Spleen (tissue), 7 donors: Measurements from ENCODE around the gene TNFSF13.

Experiments
- POLR2A ChIP-seq, 3 donors: fragments of 450-650 bp; IDR thresholded peaks; one replicate each; pipeline ENCODE4 v1.5.1; 2017; ENCODE audit warnings: antibody characterized with exemption in 3 of 3, mild to moderate bottlenecking in 1 of 3
- TF ChIP-seq, protein P1 (sequence below), 11 experiments: fragments of 200-600 bp in 7 of 11; fragments of 450-650 bp in 4 of 11; sonication (generic) in 4 of 11; IDR thresholded peaks in 8 of 11; conservative IDR thresholded peaks in 3 of 11; 1 replicate in 7 of 11; 2 replicates in 4 of 11; pipeline versions ENCODE4 v1.4.0 to v1.8.0; 2016 to 2021; ENCODE audit warnings: antibody characterized with exemption in 11 of 11, inconsistent platforms in 4 of 11, mild to moderate bottlenecking in 1 of 11
- donor health status: DM: no; HTN: no; CAD: no; lungs with moderate emphysema.
- donor health status: DM: no; HTN: no; CAD: no.
- donor health status: DM: no; HTN: no; CAD: no.

DNA sequence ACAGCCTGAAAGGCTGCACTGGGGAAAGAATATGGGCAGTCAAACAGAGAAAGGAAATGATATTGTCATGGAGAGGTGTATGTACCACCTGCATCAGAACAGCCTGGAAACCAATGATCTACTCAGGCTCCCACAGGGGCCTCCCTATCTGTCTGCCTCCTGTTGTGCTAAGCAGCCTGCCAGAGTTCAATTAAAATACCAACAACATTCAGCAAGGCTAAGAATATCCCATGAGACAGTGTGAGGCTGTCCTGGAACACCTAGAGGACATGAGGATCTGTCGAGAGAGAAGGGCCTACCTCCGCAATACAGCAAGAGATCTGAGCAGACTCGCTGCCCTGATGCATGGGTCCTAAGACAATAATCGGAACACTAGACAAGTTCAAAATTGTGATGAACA is 47.7 kb downstream of the TNFSF13 start:
- TF ChIP-seq, protein P1, sequence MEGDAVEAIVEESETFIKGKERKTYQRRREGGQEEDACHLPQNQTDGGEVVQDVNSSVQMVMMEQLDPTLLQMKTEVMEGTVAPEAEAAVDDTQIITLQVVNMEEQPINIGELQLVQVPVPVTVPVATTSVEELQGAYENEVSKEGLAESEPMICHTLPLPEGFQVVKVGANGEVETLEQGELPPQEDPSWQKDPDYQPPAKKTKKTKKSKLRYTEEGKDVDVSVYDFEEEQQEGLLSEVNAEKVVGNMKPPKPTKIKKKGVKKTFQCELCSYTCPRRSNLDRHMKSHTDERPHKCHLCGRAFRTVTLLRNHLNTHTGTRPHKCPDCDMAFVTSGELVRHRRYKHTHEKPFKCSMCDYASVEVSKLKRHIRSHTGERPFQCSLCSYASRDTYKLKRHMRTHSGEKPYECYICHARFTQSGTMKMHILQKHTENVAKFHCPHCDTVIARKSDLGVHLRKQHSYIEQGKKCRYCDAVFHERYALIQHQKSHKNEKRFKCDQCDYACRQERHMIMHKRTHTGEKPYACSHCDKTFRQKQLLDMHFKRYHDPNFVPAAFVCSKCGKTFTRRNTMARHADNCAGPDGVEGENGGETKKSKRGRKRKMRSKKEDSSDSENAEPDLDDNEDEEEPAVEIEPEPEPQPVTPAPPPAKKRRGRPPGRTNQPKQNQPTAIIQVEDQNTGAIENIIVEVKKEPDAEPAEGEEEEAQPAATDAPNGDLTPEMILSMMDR (IDR thresholded peaks at IDR 0.05 in 8 of 11, conservative IDR thresholded peaks at IDR 0.05 in 3 of 11): no peak
- TF ChIP-seq POLR2A (IDR thresholded peaks at IDR 0.05): no peak
